GM18909 (cell line): ENCODE data around the gene SFXN1.

Source experiments
- ATAC-seq: cut with Tn5 transposase; IDR thresholded peaks from one replicate; pipeline ENCODE4 v1.9.1; 2021; ENCODE audit warnings: mild to moderate bottlenecking; ENCODE audit not compliant: unreplicated experiment, poor library complexity

Gene SFXN1

GRCh38 chr5:175566697-175567096 lies 88.3 kb downstream of the SFXN1 start:
- no peak for ATAC-seq

- ATAC-seq = no peak
Observed at GRCh38 chr5:175567954-175568353, 89.6 kb downstream of the SFXN1 start.

- ATAC-seq = no peak
Observed at GRCh38 chr5:175569701-175570100, 91.3 kb downstream of the SFXN1 start.

GRCh38 chr5:175572886-175573285 lies 94.5 kb downstream of the SFXN1 start:
- no peak for ATAC-seq

GRCh38 chr5:175573493-175574269 lies 95.3 kb downstream of the SFXN1 start:
- ATAC-seq = no peak

- no peak for ATAC-seq
Observed at GRCh38 chr5:175575301-175575700, 96.9 kb downstream of the SFXN1 start.

- no peak for ATAC-seq
Observed at GRCh38 chr5:175576096-175576495, 97.7 kb downstream of the SFXN1 start.

- ATAC-seq = no peak
Observed at GRCh38 chr5:175576591-175576990, 98.2 kb downstream of the SFXN1 start.
